K562 (cell line): ENCODE data around the gene MRRF. TPM values are rescaled to one million over a fixed set of nuclear protein-coding genes. Genes with fewer than 3 reads are reported as not detected.

Experiments
- BCOR ChIP-seq: fragments of 450-650 bp; IDR thresholded peaks from 2 replicates; pipeline ENCODE4 v1.6.1; 2016
- CCNT2 ChIP-seq: IDR thresholded peaks from 2 replicates; pipeline ENCODE4 v1.6.1; 2011; ENCODE audit warnings: borderline replicate concordance, low read depth, mild to moderate bottlenecking, moderate library complexity, mixed read lengths, low read length; ENCODE audit not compliant: insufficient read length; ENCODE audit errors: extremely low read depth
- EGR1 ChIP-seq: fragments of 450-650 bp; conservative IDR thresholded peaks from 2 replicates; pipeline ENCODE4 v1.6.1; 2017; ENCODE audit warnings: mild to moderate bottlenecking
- FOXJ2 ChIP-seq: fragments of 200-800 bp; sonication (Bioruptor generic); IDR thresholded peaks from 2 replicates; pipeline ENCODE4 v1.6.1; 2016; ENCODE audit warnings: missing genetic modification characterization, missing compliant biosample characterization
- GTF2A2 ChIP-seq: IDR thresholded peaks from 2 replicates; pipeline ENCODE4 v1.6.1; 2016; ENCODE audit warnings: mild to moderate bottlenecking, missing genetic modification characterization, missing compliant biosample characterization
- HCFC1 ChIP-seq: IDR thresholded peaks from 2 replicates; pipeline ENCODE4 v1.6.1; 2012; ENCODE audit warnings: low read depth, low read length, improper control_type of control experiment
- HIVEP1 ChIP-seq: fragments of 250-450 bp; sonication (Bioruptor Pico); IDR thresholded peaks from 2 replicates; pipeline ENCODE4 v1.4.0; 2020; ENCODE audit warnings: mild to moderate bottlenecking
- HLTF ChIP-seq: fragments of 450-650 bp; IDR thresholded peaks from 2 replicates; pipeline ENCODE4 v1.6.1; 2016
- JUN ChIP-seq, 2 experiments: sonication (generic) in 1 of 2; formaldehyde crosslinking in 1 of 2; IDR thresholded peaks; 2 replicates each; pipeline versions ENCODE4 v1.6.1 to v1.8.0; 2012 to 2022; ENCODE audit warnings: borderline replicate concordance in 2 of 2, mild to moderate bottlenecking in 2 of 2, improper control_type of control experiment in 1 of 2, low read depth in 1 of 2, low read length in 1 of 2, missing genetic modification reagents in 1 of 2
- KAT7 ChIP-seq: sonication (generic); formaldehyde crosslinking; IDR thresholded peaks from 2 replicates; pipeline ENCODE4 v1.8.0; 2022; ENCODE audit warnings: missing genetic modification reagents, mild to moderate bottlenecking, borderline replicate concordance
- KDM1A ChIP-seq, 2 experiments: fragments of 450-650 bp; IDR thresholded peaks; 2 replicates each; pipeline ENCODE4 v1.6.1; 2016; ENCODE audit warnings: mild to moderate bottlenecking in 2 of 2
- NCOR1 ChIP-seq: fragments of 450-650 bp; IDR thresholded peaks from 2 replicates; pipeline ENCODE4 v1.6.1; 2016; ENCODE audit warnings: mild to moderate bottlenecking, moderate library complexity
- OTX1 ChIP-seq: fragments of 450-650 bp; formaldehyde crosslinking; IDR thresholded peaks from 2 replicates; pipeline ENCODE4 v1.4.0; 2022; ENCODE audit warnings: mild to moderate bottlenecking
- POLR2AphosphoS2 ChIP-seq: IDR thresholded peaks from 2 replicates; pipeline ENCODE4 v1.6.1; 2012; ENCODE audit warnings: low read length, improper control_type of control experiment
- PRMT5 ChIP-seq: sonication (generic); formaldehyde crosslinking; IDR thresholded peaks from 2 replicates; pipeline ENCODE4 v1.5.0; 2020; ENCODE audit warnings: missing genetic modification reagents
- SREBF2 ChIP-seq: sonication (generic); formaldehyde crosslinking; IDR thresholded peaks from 2 replicates; pipeline ENCODE4 v1.4.0; 2020; ENCODE audit warnings: mild to moderate bottlenecking, missing genetic modification reagents
- SRF ChIP-seq, 2 experiments: fragments of 250-450, 450-650 bp in 1 of 2; sonication (Bioruptor Pico) in 1 of 2; sonication (generic) in 1 of 2; formaldehyde crosslinking; IDR thresholded peaks; 2 replicates each; pipeline versions ENCODE4 v1.5.0 to v1.5.1; 2020 to 2022; ENCODE audit warnings: mild to moderate bottlenecking in 1 of 2, missing genetic modification reagents in 1 of 2
- U2AF1 ChIP-seq: fragments of 200-400 bp; formaldehyde crosslinking; optimal IDR thresholded peaks from 2 replicates; pipeline ENCODE3; 2017; ENCODE audit warnings: mild to moderate bottlenecking, low read depth, low read length, moderate library complexity
- ZFP30 ChIP-seq: fragments of 250-450 bp; sonication (Bioruptor Pico); IDR thresholded peaks from 2 replicates; pipeline ENCODE4 v1.8.0; 2022; ENCODE audit warnings: moderate library complexity, mild to moderate bottlenecking, inconsistent platforms, borderline replicate concordance
- ZFP36 ChIP-seq: fragments of 150-350 bp; IDR thresholded peaks from 2 replicates; pipeline ENCODE4 v1.6.1; 2018; ENCODE audit warnings: low read length, low read depth; ENCODE audit not compliant: partially characterized antibody
- ZNF143 ChIP-seq: sonication (generic); formaldehyde crosslinking; IDR thresholded peaks from 2 replicates; pipeline ENCODE4 v1.9.0; 2022; ENCODE audit warnings: mild to moderate bottlenecking, missing genetic modification reagents
- ZNF217 ChIP-seq: sonication (generic); formaldehyde crosslinking; IDR thresholded peaks from 2 replicates; pipeline ENCODE4 v1.8.0; 2022; ENCODE audit warnings: mild to moderate bottlenecking, missing genetic modification reagents
- ZNF41 ChIP-seq: fragments of 250-450 bp; sonication (Bioruptor Pico); conservative IDR thresholded peaks from 2 replicates; pipeline ENCODE4 v1.4.0; 2020; ENCODE audit warnings: mild to moderate bottlenecking
- ZNF589 ChIP-seq: fragments of 200-800 bp; sonication (Bioruptor generic); IDR thresholded peaks from 2 replicates; pipeline ENCODE4 v1.6.1; 2016; ENCODE audit warnings: low read depth, missing genetic modification characterization, missing compliant biosample characterization
- ZNF717 ChIP-seq: fragments of 250-450 bp; sonication (Bioruptor Pico); IDR thresholded peaks from 2 replicates; pipeline ENCODE4 v1.5.0; 2021
- polyA plus RNA-seq, 8 experiments: library from polyadenylated mRNA; depleted of rRNA in 4 of 8; stranded (reverse) in 5 of 8; unstranded in 3 of 8; fragments of >200 nt; fragmentation: Nextera tagmentation in 2 of 8; fragmentation: Illumina TruSeq in 1 of 8; extraction: Ambion mirVana in 2 of 8; extraction: Trizol in 1 of 8; gene quantifications; 2 replicates each; pipeline versions ENCODE4 v1.2.1 to v1.2.3, GENCODE V29; 2011 to 2014; ENCODE audit warnings: inconsistent platforms in 1 of 8, missing spikeins in 1 of 8
- total RNA-seq, 7 experiments: library from RNA; depleted of rRNA in 6 of 7; stranded (reverse); fragments of >200 nt in 6 of 7; fragmentation: Illumina TruSeq in 2 of 7; extraction: Trizol in 2 of 7; gene quantifications; 2 replicates each; pipeline versions ENCODE4 v1.2.1 to v1.2.3, GENCODE V29; 2011 to 2021; ENCODE audit warnings: low replicate concordance in 1 of 7
- TF ChIP-seq, protein P1 (sequence below): fragments of 450-650 bp; IDR thresholded peaks from 2 replicates; pipeline ENCODE4 v1.7.1; 2018; ENCODE audit warnings: mild to moderate bottlenecking, low read depth; ENCODE audit not compliant: partially characterized antibody

The MRRF gene
- total and polyA plus RNA-seq, 9 of the 15 experiments (the other 6 are each of a cell fraction or from before 2014, with no cell fraction given) = 55.0 to 105 (median 81.2) TPM

DNA sequence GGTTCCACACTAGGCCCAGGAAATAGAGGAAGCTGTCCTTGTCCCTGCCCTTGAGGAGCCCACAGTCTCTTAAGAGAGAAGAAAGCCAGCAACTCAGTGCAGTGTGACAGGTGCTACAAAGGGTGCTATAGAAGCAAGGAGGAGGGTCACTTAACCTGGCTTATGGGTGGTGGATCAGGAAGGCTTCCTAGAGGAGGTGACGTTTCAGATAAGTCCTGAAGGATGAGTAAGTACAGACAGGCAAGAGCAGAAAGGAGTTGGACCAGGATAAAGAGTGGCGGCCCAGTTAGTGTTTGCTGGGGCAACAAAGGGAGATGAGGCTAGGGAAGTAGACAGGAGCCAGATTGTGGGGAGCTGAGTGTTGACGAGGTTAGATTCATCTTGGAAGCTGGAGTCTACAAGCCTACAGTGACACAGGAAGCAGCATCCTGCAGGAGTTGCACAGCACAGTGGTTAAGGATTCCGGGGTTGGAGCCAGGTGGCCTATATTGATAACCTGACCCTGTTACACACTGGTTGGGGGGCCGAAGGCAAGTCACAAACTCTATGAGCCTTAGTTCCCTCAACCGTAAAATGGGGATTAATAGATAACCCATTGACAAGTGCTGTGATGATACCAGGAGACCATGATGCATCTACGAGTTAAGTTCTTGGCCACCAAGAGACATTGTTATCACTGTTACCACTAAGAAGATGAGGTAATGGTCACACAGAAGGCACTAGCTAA, 30.5 kb upstream of the MRRF start (continued):
- TF ChIP-seq KAT7 (CRISPR knock-in tag) = no peak
- TF ChIP-seq PRMT5 (CRISPR knock-in tag) = no peak
- no peak for TF ChIP-seq HLTF
- no peak for TF ChIP-seq JUN (IDR thresholded peaks at IDR 0.05; ENCODE audit: borderline replicate concordance, low read depth, low read length)
- no peak for TF ChIP-seq JUN (CRISPR knock-in tag; IDR thresholded peaks at IDR 0.05; ENCODE audit: borderline replicate concordance)
- no peak for TF ChIP-seq U2AF1
- no peak for TF ChIP-seq GTF2A2 (tag)
- TF ChIP-seq HIVEP1 (CRISPR knock-in tag) = no peak
- TF ChIP-seq ZNF217 (CRISPR knock-in tag) = no peak
- TF ChIP-seq ZFP36 = peak; percentile 95
- TF ChIP-seq, protein P1, sequence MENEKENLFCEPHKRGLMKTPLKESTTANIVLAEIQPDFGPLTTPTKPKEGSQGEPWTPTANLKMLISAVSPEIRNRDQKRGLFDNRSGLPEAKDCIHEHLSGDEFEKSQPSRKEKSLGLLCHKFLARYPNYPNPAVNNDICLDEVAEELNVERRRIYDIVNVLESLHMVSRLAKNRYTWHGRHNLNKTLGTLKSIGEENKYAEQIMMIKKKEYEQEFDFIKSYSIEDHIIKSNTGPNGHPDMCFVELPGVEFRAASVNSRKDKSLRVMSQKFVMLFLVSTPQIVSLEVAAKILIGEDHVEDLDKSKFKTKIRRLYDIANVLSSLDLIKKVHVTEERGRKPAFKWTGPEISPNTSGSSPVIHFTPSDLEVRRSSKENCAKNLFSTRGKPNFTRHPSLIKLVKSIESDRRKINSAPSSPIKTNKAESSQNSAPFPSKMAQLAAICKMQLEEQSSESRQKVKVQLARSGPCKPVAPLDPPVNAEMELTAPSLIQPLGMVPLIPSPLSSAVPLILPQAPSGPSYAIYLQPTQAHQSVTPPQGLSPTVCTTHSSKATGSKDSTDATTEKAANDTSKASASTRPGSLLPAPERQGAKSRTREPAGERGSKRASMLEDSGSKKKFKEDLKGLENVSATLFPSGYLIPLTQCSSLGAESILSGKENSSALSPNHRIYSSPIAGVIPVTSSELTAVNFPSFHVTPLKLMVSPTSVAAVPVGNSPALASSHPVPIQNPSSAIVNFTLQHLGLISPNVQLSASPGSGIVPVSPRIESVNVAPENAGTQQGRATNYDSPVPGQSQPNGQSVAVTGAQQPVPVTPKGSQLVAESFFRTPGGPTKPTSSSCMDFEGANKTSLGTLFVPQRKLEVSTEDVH = no peak
- no peak for TF ChIP-seq NCOR1
- TF ChIP-seq FOXJ2 = no peak
- TF ChIP-seq POLR2AphosphoS2 = no peak
- TF ChIP-seq OTX1 (CRISPR knock-in tag) = no peak
- TF ChIP-seq ZNF717 (CRISPR knock-in tag) = no peak
- TF ChIP-seq HCFC1 = no peak
- TF ChIP-seq ZNF589 = no peak
- peak; percentile 69 for TF ChIP-seq BCOR
- no peak for TF ChIP-seq SRF (CRISPR knock-in tag; IDR thresholded peaks at IDR 0.05)
- no peak for TF ChIP-seq ZFP30 (CRISPR knock-in tag)
- TF ChIP-seq EGR1 = no peak
- TF ChIP-seq ZNF41 (CRISPR knock-in tag) = no peak
- peak in 1 of 2 experiments; percentile 31; a peak in 1 of 4 replicates for TF ChIP-seq KDM1A (IDR thresholded peaks at IDR 0.05)
- no peak for TF ChIP-seq ZNF143 (CRISPR knock-in tag)
- no peak for TF ChIP-seq CCNT2
- no peak for TF ChIP-seq SREBF2 (CRISPR knock-in tag)
